Erythroblast (primary cell): ENCODE data around the gene MCM3AP.

Source experiments
- GATA1 ChIP-seq: IDR thresholded peaks from 2 replicates; pipeline ENCODE4 v1.6.1; 2011; ENCODE audit warnings: low read depth, mild to moderate bottlenecking, control low read depth, low read length, moderate library complexity
- POLR2A ChIP-seq: IDR thresholded peaks from 2 replicates; pipeline ENCODE4 v1.6.1; 2011; ENCODE audit warnings: mild to moderate bottlenecking, low read length

- no peak for TF ChIP-seq POLR2A
- no peak for TF ChIP-seq GATA1
Measured at GRCh38 chr21:46312949-46313348, 27.5 kb upstream of the MCM3AP start.
